ENCODE data around the gene THTPA. TPM values are rescaled to one million over a fixed set of nuclear protein-coding genes. Genes with fewer than 3 reads are reported as not detected.

THTPA gene
- total and polyA plus RNA-seq, 2 of the 13 experiments (the other 11 are each of a cell fraction or from before 2014, with no cell fraction given) = 7.4 to 8.7 TPM

GRCh38 chr14:23559010-23559925 is 3.2 kb downstream of the THTPA start (continued):
- TF ChIP-seq RERE (CRISPR knock-in tag; IDR thresholded peaks at IDR 0.05; ENCODE audit: low read depth) (no peak), MAFF (IDR thresholded peaks at IDR 0.05; ENCODE audit: low read depth, low read length) (no peak), ISL2 (CRISPR knock-in tag; IDR thresholded peaks at IDR 0.05) (no peak), ZNF362 (CRISPR knock-in tag; IDR thresholded peaks at IDR 0.05; ENCODE audit: borderline replicate concordance) (no peak), RNF219 (CRISPR knock-in tag; IDR thresholded peaks at IDR 0.05) (no peak), CAMTA2 (CRISPR knock-in tag; IDR thresholded peaks at IDR 0.05; ENCODE audit: borderline replicate concordance) (peak; percentile 82; the same call in 1 of the 2 replicates), E2F2 (CRISPR knock-in tag; IDR thresholded peaks at IDR 0.05; ENCODE audit: borderline replicate concordance) (no peak), YY1 (IDR thresholded peaks at IDR 0.05; ENCODE audit: insufficient read depth, insufficient replicate concordance, low read depth, low read length) (peak; percentile 57), KLF13 (CRISPR knock-in tag; IDR thresholded peaks at IDR 0.05) (no peak), BRF2 (CRISPR knock-in tag; IDR thresholded peaks at IDR 0.05) (no peak), ZBTB38 (CRISPR knock-in tag; IDR thresholded peaks at IDR 0.05) (no peak), ZNF552 (CRISPR knock-in tag; IDR thresholded peaks at IDR 0.05; ENCODE audit: borderline replicate concordance) (peak; percentile 73; the same call in 1 of the 2 replicates), ZNF878 (CRISPR knock-in tag; IDR thresholded peaks at IDR 0.05) (no peak), FOXO1 (CRISPR knock-in tag; IDR thresholded peaks at IDR 0.05) (no peak; the same call in none of the 2 replicates)

Measured in HepG2 (cell line).